ENCODE data around the gene PROC.

The PROC gene

GRCh38 chr2:127384529-127384928 is 33.7 kb upstream of the PROC start:
- no peaks in the 10 kb centered on the region for H3K36me3 ChIP-seq
- peak overlapping the region; percentile 100 for H3K27ac ChIP-seq
- no peaks in the 10 kb centered on the region for H3K27me3 ChIP-seq
- TF ChIP-seq, protein P1, sequence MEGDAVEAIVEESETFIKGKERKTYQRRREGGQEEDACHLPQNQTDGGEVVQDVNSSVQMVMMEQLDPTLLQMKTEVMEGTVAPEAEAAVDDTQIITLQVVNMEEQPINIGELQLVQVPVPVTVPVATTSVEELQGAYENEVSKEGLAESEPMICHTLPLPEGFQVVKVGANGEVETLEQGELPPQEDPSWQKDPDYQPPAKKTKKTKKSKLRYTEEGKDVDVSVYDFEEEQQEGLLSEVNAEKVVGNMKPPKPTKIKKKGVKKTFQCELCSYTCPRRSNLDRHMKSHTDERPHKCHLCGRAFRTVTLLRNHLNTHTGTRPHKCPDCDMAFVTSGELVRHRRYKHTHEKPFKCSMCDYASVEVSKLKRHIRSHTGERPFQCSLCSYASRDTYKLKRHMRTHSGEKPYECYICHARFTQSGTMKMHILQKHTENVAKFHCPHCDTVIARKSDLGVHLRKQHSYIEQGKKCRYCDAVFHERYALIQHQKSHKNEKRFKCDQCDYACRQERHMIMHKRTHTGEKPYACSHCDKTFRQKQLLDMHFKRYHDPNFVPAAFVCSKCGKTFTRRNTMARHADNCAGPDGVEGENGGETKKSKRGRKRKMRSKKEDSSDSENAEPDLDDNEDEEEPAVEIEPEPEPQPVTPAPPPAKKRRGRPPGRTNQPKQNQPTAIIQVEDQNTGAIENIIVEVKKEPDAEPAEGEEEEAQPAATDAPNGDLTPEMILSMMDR (IDR thresholded peaks at IDR 0.05): no peak
- peaks cover 43 to 58% of the 10 kb centered on the region in 2 experiments for H3K4me1 ChIP-seq (ENCODE audit: control insufficient read depth in 1 of 2, insufficient read depth in 1 of 2, low read depth in 1 of 2, low read length in 1 of 2)
- peak overlapping the region; percentile 26 to 92 for H3K4me3 ChIP-seq (ENCODE audit: low read depth in 1 of 2, low read length in 1 of 2)
- H3K9me3 ChIP-seq: no peaks in the 10 kb centered on the region

DNA sequence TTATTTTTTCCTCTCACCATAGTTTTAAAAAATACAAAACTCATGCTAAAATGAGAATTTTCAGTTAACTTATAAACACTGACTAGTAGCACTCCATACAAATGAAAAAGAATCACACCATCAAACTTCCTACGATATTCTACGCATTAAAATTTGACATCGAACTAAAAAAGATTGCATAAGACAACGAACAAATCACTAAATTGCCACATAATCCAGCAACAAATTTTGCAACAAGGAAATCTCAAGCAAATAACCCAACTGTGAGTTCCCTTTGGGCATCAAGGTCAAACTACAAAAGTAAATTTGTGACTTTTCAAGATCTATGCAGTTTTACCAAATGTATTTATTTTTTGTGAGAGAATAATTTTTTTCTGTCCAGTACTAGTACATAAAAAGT is 32.0 kb upstream of the PROC start:
- peaks cover 60 to 75% of the 10 kb centered on the region in 2 experiments for H3K4me1 ChIP-seq (ENCODE audit: control insufficient read depth in 1 of 2, insufficient read depth in 1 of 2, low read depth in 1 of 2, low read length in 1 of 2)
- peak overlapping the region; percentile 100 for H3K27ac ChIP-seq
- H3K36me3 ChIP-seq: no peaks in the 10 kb centered on the region
- no peaks in the 10 kb centered on the region for H3K9me3 ChIP-seq
- TF ChIP-seq, protein P1 (IDR thresholded peaks at IDR 0.05): no peak
- peak overlapping the region; percentile 92 for H3K4me3 ChIP-seq (ENCODE audit: low read depth in 1 of 2, low read length in 1 of 2)
- no peaks in the 10 kb centered on the region for H3K27me3 ChIP-seq

- Histone ChIP-seq H3K4me1 (ENCODE audit: control insufficient read depth in 1 of 2, insufficient read depth in 1 of 2, low read depth in 1 of 2, low read length in 1 of 2) (peaks cover 64 to 75% of the 10 kb centered on the region in 2 experiments), H3K27me3 (no peaks in the 10 kb centered on the region), H3K4me3 (ENCODE audit: low read depth in 1 of 2, low read length in 1 of 2) (peak overlapping the region; percentile 92), H3K27ac (peak overlapping the region; percentile 100), H3K36me3 (no peaks in the 10 kb centered on the region), H3K9me3 (no peaks in the 10 kb centered on the region)
- TF ChIP-seq, protein P1 (IDR thresholded peaks at IDR 0.05): no peak
Observed at GRCh38 chr2:127386764-127387654, 31.2 kb upstream of the PROC start.

GRCh38 chr2:127387655-127388422 is 30.4 kb upstream of the PROC start, which contains the start of gene MAP3K2:
TSS of gene MAP3K2 (minus strand) at chr2:127387975. CDS start at chr2:127343129, 44,846 bp downstream.
- no peaks in the 10 kb centered on the region for H3K27me3 ChIP-seq
- H3K27ac ChIP-seq: peak within 1 kb of the TSS; percentile 100
- H3K4me1 ChIP-seq (ENCODE audit: control insufficient read depth in 1 of 2, insufficient read depth in 1 of 2, low read depth in 1 of 2, low read length in 1 of 2): peaks cover 64 to 77% of the 10 kb centered on the region in 2 experiments
- TF ChIP-seq, protein P1 (IDR thresholded peaks at IDR 0.05): no peak
- H3K9me3 ChIP-seq: no peaks in the 10 kb centered on the region
- peak within 1 kb of the TSS; percentile 92 for H3K4me3 ChIP-seq (ENCODE audit: low read depth in 1 of 2, low read length in 1 of 2)
- no peaks in the 10 kb centered on the region for H3K36me3 ChIP-seq

DNA sequence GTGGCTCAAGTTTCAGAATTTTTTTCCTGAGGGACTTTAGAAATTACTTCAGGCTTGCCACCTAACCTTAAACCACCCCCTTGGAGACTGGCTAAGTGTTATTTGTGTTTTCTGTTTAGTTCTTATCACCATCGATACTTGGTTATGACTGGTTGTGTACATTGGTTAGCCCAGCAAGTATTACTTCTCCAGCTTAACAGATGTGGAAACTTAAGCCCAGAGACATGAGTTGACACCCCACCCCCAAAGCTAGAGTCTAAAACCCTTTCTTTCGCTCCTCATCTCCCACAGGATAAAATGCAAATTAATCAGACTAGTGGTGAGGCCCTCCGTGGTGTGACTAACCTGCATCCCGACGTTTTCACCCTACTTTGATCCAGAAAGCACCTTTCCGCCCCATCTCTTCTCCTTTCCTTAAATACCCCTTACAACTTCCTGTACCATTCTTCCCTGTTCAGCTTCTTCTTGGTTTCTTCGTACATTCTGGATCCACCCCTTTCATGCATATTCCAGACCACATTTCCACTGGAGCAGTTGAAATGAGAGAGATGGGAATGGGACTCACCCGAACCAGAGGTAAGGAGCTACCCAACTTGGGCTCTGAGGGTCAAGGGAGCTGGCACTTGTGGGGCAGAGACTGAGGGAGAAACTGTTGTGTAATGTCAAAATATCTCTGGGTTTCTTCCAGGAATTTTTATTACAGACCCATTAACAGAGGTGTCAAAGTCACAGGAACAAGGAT is 29.6 kb upstream of the PROC start:
- Histone ChIP-seq H3K27me3 (no peaks in the 10 kb centered on the region), H3K4me1 (ENCODE audit: control insufficient read depth in 1 of 2, insufficient read depth in 1 of 2, low read depth in 1 of 2, low read length in 1 of 2) (peaks cover 64 to 79% of the 10 kb centered on the region in 2 experiments), H3K27ac (peak overlapping the region; percentile 100), H3K4me3 (ENCODE audit: low read depth in 1 of 2, low read length in 1 of 2) (peak overlapping the region; percentile 92), H3K36me3 (no peaks in the 10 kb centered on the region), H3K9me3 (no peaks in the 10 kb centered on the region)
- TF ChIP-seq, protein P1 (IDR thresholded peaks at IDR 0.05): no peak
